Measurements from ENCODE around the gene NFE2.
"Not testable (repeated sequence)": the region's sequence is repeated elsewhere in the genome, so short reads cannot be mapped to it uniquely, and the experiment has no call there.

The NFE2 gene

GRCh38 chr12:54300732-54301427 lies at the start of gene NFE2:
Gene NFE2 (minus strand): TSS chr12:54301015. CDS start chr12:54295248, 5,767 bp downstream.
- no peak for DNase-seq

DNA sequence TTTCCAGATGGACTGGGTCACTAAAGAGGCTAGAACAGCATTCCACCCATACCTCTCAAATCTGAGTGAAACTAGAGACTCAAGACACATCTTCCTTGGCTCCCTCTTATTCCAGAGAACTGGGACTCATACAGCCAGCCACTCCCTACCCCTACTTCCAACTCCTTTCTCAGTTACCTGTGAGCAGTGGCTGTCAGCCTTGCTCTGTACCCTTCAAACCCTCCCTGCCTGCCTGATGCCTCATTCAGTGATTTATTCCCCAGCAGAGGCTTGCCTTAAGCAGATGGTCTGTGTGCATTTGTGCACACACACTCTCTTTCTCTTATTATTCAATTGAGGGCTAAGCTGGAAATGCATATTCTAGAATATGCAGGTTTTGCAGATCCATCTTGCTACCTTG lies 48.9 kb upstream of the NFE2 start:
- no peak for DNase-seq

DNA sequence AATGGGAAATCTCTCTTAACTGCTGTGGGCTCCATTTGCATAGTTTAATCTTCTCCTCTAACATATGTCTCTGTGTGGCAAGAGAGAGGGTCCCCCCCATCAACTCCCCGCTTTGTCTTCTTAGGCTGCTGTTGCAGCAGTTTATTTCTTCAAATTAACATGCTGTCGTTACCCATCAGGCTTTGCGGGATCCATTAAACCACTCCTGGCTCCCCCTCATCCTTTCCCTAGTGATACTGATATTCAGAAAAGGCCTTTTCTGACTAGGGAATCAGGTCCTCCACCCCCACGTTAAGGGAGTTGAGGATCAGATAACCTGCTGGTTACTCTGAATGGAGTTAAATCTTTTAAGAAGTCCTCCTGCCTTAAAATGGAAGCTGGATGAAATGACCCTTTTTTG lies 48.2 kb upstream of the NFE2 start:
- no peak for DNase-seq

GRCh38 chr12:54341378-54342300 lies 40.8 kb upstream of the NFE2 start:
- no peak for DNase-seq

DNA sequence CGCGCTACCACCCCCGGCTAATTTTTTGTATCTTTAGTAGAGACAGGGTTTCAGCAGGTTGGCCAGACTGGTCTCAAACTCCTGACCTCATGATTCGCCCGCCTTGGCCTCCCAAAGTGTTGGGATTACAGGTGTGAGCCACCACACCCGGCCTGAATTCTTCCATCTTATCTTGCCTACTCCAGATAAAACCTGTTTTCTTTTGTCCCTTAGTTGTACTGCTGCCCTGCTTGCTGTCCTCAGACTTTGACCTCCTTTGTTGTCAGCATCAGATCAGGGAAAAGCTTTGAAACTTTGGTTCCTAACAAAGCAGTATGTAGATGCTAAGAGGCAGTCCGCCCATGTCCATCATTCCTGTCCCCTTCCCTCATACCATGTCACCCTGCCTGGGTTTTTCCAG lies 40.0 kb upstream of the NFE2 start:
- no peak for DNase-seq

GRCh38 chr12:54338698-54339296 lies 38.0 kb upstream of the NFE2 start:
- DNase-seq: no peak

- no peak for DNase-seq
These were observed 37.2 kb upstream of the NFE2 start for GRCh38 chr12:54337854-54338650.

GRCh38 chr12:54337280-54337842 lies 36.5 kb upstream of the NFE2 start:
- no peak for DNase-seq

DNA sequence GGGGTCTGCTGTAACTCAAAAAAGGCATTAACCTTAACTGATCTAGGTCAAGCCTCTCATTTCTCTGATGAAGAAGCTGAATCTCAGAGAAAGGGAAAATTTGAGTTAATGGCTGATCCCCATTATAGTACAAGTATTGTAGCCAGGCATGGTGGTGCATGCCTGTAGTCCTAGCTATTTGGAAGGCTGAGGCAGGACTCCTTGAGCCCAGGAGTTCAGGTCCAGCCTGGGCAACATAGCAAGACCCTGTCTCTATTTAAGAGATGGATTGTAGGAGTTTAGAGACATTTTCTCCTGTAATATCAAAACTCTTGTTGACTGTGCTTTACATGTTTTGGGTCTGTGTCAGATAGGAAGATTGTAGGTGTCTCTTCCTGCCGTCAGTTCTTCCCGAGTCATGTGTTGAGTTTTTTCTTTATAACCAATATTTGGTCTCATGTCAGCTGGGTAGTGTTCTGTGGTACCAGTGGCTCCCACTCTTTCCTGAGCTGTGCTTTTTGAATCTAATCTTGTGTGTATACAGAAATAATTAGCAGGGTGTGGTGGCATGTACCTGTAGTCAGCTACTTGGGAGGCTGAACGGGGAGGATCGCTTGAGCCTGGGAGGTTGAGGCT lies 32.7 kb upstream of the NFE2 start:
- no peak for DNase-seq

- no peak for DNase-seq
These were observed 30.6 kb upstream of the NFE2 start for GRCh38 chr12:54331461-54331860.

DNA sequence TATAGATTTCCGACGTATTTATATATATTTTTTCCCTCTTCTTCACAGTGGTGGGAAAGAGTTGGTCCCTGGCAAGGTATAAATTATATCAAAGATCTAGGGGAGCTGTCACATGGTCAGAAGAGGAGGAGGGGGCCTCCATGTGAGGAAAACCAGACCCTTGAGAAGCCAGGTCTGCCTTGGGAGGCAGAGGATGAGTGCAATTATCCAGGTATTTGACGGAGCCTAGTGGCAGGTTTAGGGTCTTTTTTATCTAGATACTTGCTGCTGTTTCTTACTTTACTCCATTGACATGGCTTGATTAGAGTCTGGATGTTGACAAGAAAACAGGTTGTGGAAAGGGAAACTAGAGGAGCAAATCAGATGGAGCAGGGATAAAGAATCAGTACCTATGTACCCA lies 29.6 kb upstream of the NFE2 start:
- no peak for DNase-seq

- DNase-seq: no peak
These were observed 28.9 kb upstream of the NFE2 start for GRCh38 chr12:54329759-54330158.

DNA sequence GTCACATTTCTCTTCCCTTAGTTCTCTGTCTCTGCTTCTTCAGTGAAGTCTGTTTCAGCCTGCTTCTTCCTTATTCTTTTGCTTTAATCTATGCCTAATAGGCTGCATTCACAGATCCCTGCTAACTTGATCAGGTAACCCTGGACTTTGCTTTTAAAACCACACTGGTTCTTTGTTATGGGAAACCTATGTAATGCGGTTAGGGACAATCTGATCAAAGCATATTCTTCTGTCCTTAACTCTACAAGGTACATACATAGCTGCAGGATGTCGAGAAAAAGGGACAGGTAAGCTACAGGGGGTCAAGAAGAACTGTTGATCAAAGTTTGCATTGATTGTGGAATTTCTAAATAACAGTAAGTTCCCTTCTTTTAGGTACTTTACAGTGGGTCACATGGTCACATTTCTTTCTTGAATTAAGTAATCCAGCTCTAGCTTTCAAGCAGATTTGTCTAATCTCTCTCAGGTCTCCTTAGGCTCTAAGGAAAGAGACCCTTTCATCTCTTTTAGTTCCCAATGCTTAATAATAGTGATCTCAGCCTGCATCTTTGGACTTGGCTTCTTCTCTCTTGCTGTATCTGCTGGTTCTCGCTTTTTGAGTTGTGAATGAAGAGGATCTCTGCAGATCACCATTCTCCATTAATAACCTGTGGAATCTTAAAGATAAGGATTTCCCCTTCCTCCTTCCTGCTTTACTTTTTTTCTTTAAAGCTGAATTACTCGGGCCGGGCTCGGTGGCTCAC lies 28.0 kb upstream of the NFE2 start:
- DNase-seq: no peak

GRCh38 chr12:54325442-54326109 lies 24.8 kb upstream of the NFE2 start:
- DNase-seq: not testable (repeated sequence)

DNA sequence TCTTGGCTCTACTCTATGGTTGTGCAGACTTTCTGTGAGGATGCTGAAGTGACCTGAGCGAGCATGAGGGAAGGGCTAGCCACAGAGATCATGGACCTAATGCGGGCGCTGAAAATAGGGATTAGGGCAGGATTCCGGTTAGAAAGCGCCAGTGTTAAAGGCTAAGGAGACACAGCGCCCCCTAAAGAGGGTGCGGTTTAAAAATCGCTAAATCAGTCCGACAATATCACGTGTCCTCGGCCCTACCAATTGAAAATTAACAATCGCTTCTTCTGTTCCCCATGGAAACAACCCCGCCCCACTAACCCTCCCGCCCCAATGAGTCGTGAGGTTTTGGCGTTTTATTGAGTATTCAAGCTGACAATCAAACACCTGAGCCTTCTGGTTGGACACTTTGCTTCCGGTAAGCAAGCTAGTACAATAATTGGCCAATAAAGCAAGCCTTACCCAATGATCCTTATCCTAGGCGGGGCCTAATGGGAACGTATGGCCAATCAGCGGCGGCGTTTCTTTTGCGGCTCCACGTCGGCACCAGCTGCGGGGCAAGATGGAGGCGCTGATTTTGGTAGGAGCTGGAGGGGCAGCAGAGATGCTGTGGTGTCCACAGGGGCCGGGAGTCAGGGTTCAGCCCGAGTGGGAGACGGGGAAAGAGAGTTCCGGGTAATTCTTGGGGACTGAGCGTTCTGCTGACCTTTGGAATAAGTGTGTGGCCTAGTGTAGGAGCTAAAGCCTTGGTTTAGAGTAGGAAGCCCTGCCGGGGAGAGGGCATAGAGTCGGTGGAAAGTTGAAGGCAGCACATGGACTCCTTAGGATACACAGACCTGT lies 24.0 kb upstream of the NFE2 start, which contains the start of gene COPZ1:
COPZ1 (plus strand) TSS at position 515 of the 825 bp plus-strand sequence; CDS start at position 548, 33 bp downstream.
- DNase-seq: peak; percentile 97

DNA sequence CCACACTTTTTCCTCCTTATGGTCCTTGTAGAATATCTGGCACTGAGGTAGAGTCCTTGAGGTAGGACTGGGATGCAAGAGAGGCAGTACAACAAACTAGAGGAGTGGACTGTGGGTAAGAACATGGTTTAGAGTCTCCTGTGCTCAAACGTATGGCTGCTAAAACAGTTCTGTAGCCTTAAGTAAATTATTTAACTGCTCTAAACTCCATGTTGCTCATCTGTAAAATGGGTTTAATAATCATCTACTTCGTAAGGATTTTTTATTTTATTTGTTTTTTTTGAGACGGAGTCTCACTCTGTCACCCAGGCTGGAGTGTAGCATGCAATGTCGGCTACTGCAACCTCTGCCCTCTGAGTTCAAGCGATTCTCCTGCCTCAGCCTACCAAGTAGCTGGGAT lies 20.5 kb upstream of the NFE2 start:
- DNase-seq: no peak

- DNase-seq: not testable (repeated sequence)
These were observed 11.5 kb upstream of the NFE2 start for GRCh38 chr12:54312309-54312708.

DNA sequence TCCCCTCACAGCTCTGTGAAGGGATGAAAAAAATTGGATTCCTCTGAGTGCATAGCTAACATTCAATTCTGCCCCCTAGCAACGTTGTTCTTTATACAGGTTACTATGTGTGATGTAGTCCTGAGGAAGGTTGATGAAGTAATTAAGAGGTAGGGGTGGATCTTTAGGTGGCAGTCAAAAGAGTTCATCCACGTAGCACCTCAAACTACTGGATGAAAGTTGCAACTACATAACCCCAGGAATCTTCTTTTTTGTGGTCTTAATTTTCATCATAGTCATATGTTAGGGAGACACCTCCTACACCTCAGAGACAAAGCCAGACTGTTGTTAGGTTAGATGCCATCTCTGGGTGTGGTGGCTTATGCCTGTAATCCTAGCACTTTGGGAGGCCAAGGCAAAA lies 10.2 kb upstream of the NFE2 start:
- no peak for DNase-seq

DNA sequence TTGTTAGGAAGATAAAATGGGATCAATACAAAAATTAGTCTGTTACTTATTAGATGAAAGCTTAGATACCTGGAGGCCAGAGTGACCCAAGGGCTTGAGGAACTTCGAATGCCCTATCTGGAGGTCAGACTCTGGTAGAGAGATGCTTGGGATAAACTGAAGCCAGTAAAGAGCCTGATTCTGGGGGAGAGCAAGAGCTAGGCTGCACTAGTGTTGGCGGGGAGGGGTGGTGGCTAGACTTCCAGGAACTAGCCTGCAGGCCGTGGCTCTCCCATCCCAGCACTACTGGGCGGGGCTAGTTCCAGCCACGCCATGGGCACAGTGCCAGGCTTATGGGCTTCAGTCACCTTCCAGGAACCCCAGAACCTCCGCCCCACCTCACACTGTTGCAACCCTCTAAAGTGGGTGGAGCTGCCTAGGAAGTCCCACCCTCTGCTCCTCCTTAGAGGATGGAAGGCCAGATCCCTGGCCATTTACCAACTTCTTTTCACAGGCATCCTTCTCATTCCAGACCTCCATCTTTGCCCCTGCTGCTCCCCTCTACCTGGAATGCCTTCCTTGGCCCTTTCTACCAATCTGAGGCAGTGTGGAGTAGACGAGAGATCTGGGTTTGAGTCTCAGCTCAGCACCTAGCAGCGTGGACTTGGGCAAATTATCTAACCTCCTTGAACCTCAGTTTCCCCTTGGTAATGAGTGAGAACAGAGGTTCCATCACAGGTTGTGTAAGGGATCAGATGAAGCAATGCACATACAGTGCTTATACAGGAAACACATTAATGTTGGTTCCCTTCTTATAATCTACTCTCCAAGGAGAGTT lies 6.3 kb upstream of the NFE2 start:
- DNase-seq: no peak
